Measurements from ENCODE around the gene DUT.
A peak's percentile ranks its signal among the peaks of the same experiment; 100 is the strongest.

DUT gene

GRCh38 chr15:48330105-48330785 is 984 bp upstream of the DUT start:
- ATAC-seq (no peak), DNase-seq (no peak)

- peak; percentile 82 for DNase-seq
Measured at GRCh38 chr15:48331796-48332641, 790 bp downstream of the DUT start.

GRCh38 chr15:48332642-48333034 is 1.4 kb downstream of the DUT start:
- peak; percentile 5 for DNase-seq

More at GRCh38 chr15:48331796-48332641, 790 bp downstream of the DUT start:
- peak; percentile 75 for ATAC-seq

GRCh38 chr15:48333540-48333939 is 2.3 kb downstream of the DUT start:
- DNase-seq: no peak

More at GRCh38 chr15:48332642-48333034, 1.4 kb downstream of the DUT start:
- ATAC-seq: no peak

GRCh38 chr15:48334260-48334659 is 3.0 kb downstream of the DUT start:
- no peak for ATAC-seq
- no peak for DNase-seq

More at GRCh38 chr15:48333540-48333939, 2.3 kb downstream of the DUT start:
- ATAC-seq: no peak

- ATAC-seq (peak; percentile 64), DNase-seq (peak; percentile 8)
Measured at GRCh38 chr15:48336940-48337339, 5.7 kb downstream of the DUT start.

GRCh38 chr15:48337607-48338006 is 6.4 kb downstream of the DUT start:
- DNase-seq (no peak), ATAC-seq (no peak)

GRCh38 chr15:48340111-48340510 is 8.9 kb downstream of the DUT start:
- ATAC-seq (no peak), DNase-seq (no peak)

GRCh38 chr15:48343865-48344264 is 12.6 kb downstream of the DUT start:
- DNase-seq: no peak
- no peak for ATAC-seq

- ATAC-seq: no peak
Measured at GRCh38 chr15:48345516-48345915, 14.3 kb downstream of the DUT start.

GRCh38 chr15:48352474-48353072 is 21.3 kb downstream of the DUT start:
- ATAC-seq (peak; percentile 55), DNase-seq (peak; percentile 41)

More at GRCh38 chr15:48345516-48345915, 14.3 kb downstream of the DUT start:
- DNase-seq: no peak

- ATAC-seq (no peak), DNase-seq (no peak)
Measured at GRCh38 chr15:48354694-48355303, 23.6 kb downstream of the DUT start.

GRCh38 chr15:48355377-48355776 is 24.1 kb downstream of the DUT start:
- no peak for ATAC-seq
- DNase-seq: no peak

- ATAC-seq: no peak
- DNase-seq: no peak
Measured at GRCh38 chr15:48358229-48359152, 27.3 kb downstream of the DUT start.

- ATAC-seq (no peak), DNase-seq (no peak)
Measured at GRCh38 chr15:48360841-48361240, 29.6 kb downstream of the DUT start.

- no peak for ATAC-seq
Measured at GRCh38 chr15:48361685-48362084, 30.5 kb downstream of the DUT start.

GRCh38 chr15:48363474-48363873 is 32.2 kb downstream of the DUT start:
- ATAC-seq: no peak
- no peak for DNase-seq

More at GRCh38 chr15:48361685-48362084, 30.5 kb downstream of the DUT start:
- DNase-seq: no peak

GRCh38 chr15:48365575-48365974 is 34.3 kb downstream of the DUT start:
- DNase-seq (no peak), ATAC-seq (no peak)

- no peak for DNase-seq
- no peak for ATAC-seq
Measured at GRCh38 chr15:48366584-48367312, 35.5 kb downstream of the DUT start.

GRCh38 chr15:48367483-48367882 is 36.3 kb downstream of the DUT start:
- no peak for DNase-seq
- no peak for ATAC-seq

- ATAC-seq: no peak
- DNase-seq: no peak
Measured at GRCh38 chr15:48370460-48370859, 39.2 kb downstream of the DUT start.
